Fibroblast of upper back skin (primary cell): Measurements from ENCODE around the gene TMEM63C.

ENCODE experiments used
- DNase-seq: peaks from one replicate; pipeline ENCODE4 v3.0.0-alpha.2; 2013

The TMEM63C gene

GRCh38 chr14:77181603-77182437 lies at the start of gene TMEM63C:
Gene TMEM63C, plus strand, starts transcription at chr14:77181798. Its CDS starts 37,016 bp downstream, at chr14:77218814.
- DNase-seq, result peak; percentile 3

- DNase-seq, result no peak
Observed at GRCh38 chr14:77131871-77132486, 49.6 kb upstream of the TMEM63C start.

GRCh38 chr14:77133720-77134338 lies 47.8 kb upstream of the TMEM63C start:
- peak; percentile 61 for DNase-seq

- no peak for DNase-seq
Observed at GRCh38 chr14:77139022-77139421, 42.6 kb upstream of the TMEM63C start.

GRCh38 chr14:77139540-77140358 lies 41.8 kb upstream of the TMEM63C start:
- DNase-seq, result no peak

GRCh38 chr14:77140359-77141213 lies 41.0 kb upstream of the TMEM63C start:
- no peak for DNase-seq

- DNase-seq, result no peak
Observed at GRCh38 chr14:77141214-77142004, 40.2 kb upstream of the TMEM63C start, which contains the start of gene ZDHHC22. Gene ZDHHC22, minus strand, starts transcription at chr14:77141791. Its CDS starts 2,053 bp downstream, at chr14:77139738.

- DNase-seq, result no peak
Observed at GRCh38 chr14:77142005-77142800, 39.4 kb upstream of the TMEM63C start.

- DNase-seq, result no peak
Observed at GRCh38 chr14:77143071-77143470, 38.5 kb upstream of the TMEM63C start.

- no peak for DNase-seq
Observed at GRCh38 chr14:77144412-77145115, 37.0 kb upstream of the TMEM63C start.

GRCh38 chr14:77145975-77146740 lies 35.4 kb upstream of the TMEM63C start:
- no peak for DNase-seq

GRCh38 chr14:77148510-77149231 lies 32.9 kb upstream of the TMEM63C start:
- DNase-seq, result no peak

- DNase-seq, result no peak
Observed at GRCh38 chr14:77151245-77151644, 30.4 kb upstream of the TMEM63C start.

GRCh38 chr14:77151918-77152588 lies 29.5 kb upstream of the TMEM63C start:
- DNase-seq, result peak; percentile 18

GRCh38 chr14:77153802-77154201 lies 27.8 kb upstream of the TMEM63C start:
- DNase-seq, result no peak

- DNase-seq, result no peak
Observed at GRCh38 chr14:77154421-77154820, 27.2 kb upstream of the TMEM63C start.

GRCh38 chr14:77155083-77155482 lies 26.5 kb upstream of the TMEM63C start:
- no peak for DNase-seq
